Lung (tissue), 12 donors: ENCODE measurements around the gene TAX1BP3. TPM values are rescaled to one million over a fixed set of nuclear protein-coding genes. Genes with fewer than 3 reads are reported as not detected.

ENCODE experiments used
- ATAC-seq: fragments of 200-7000 bp; cut with Tn5 transposase; one replicate; pipeline ENCODE4 v1.9.1; 2020; ENCODE audit warnings: moderate number of reproducible peaks; ENCODE audit not compliant: insufficient read depth, low FRiP score
- DNase-seq, 3 donors: peaks; one replicate each; pipeline ENCODE4 v3.0.0-alpha.2; 2013 to 2017
- H3K27ac ChIP-seq, 2 donors: one replicate each; pipeline ENCODE4 v1.5.1; 2013; ENCODE audit warnings: mild to moderate bottlenecking in 2 of 2, moderate library complexity in 2 of 2, control low read depth in 1 of 2, inconsistent platforms in 1 of 2, low read depth in 1 of 2, low read length in 1 of 2
- H3K27me3 ChIP-seq, 3 donors: one replicate each; pipeline ENCODE4 v1.5.1; 2013; ENCODE audit warnings: low read length in 2 of 3; ENCODE audit not compliant: control insufficient read depth in 3 of 3, insufficient read depth in 3 of 3
- H3K36me3 ChIP-seq, 4 donors: one replicate each; pipeline ENCODE4 v1.5.1; 2013; ENCODE audit warnings: low read length in 4 of 4, mild to moderate bottlenecking in 1 of 4, moderate library complexity in 1 of 4; ENCODE audit not compliant: control insufficient read depth in 4 of 4, insufficient read depth in 4 of 4
- H3K4me1 ChIP-seq, 5 donors: one replicate each; pipeline ENCODE4 v1.5.1; 2013; ENCODE audit warnings: low read length in 5 of 5, mild to moderate bottlenecking in 2 of 5, moderate library complexity in 1 of 5; ENCODE audit not compliant: control insufficient read depth in 5 of 5, insufficient read depth in 5 of 5
- H3K4me3 ChIP-seq: one replicate; pipeline ENCODE4 v1.5.1; 2013; ENCODE audit warnings: mild to moderate bottlenecking, control low read depth, moderate library complexity
- H3K9ac ChIP-seq, 2 donors: one replicate each; pipeline ENCODE4 v1.5.1; 2013; ENCODE audit warnings: low read length in 2 of 2, control low read depth in 1 of 2; ENCODE audit not compliant: insufficient read depth in 1 of 2
- H3K9me3 ChIP-seq, 4 donors: one replicate each; pipeline ENCODE4 v1.5.1; 2013; ENCODE audit warnings: low read length in 3 of 4, mild to moderate bottlenecking in 1 of 4, moderate library complexity in 1 of 4; ENCODE audit not compliant: control insufficient read depth in 4 of 4, insufficient read depth in 3 of 4
- WGBS, 2 donors: extraction: QIAGEN DNeasy Blood & Tissue Kit; methylation state at CpG; one replicate each; pipeline ENCODE4 v1.1.7; 2013; 5-methylcytosine and 5-hydroxymethylcytosine counted together
- polyA plus RNA-seq, 2 donors: library from polyadenylated mRNA; stranded (reverse); fragments of 200-250 nt; gene quantifications; one replicate each; pipeline ENCODE4 v1.2.1, GENCODE V29; 2013
- total RNA-seq, 2 donors: library from RNA; depleted of rRNA in 1 of 2; stranded (reverse); fragments of >200 nt in 1 of 2; gene quantifications; one replicate each; pipeline ENCODE4 v1.2.1, GENCODE V29; 2014 to 2021
- TF ChIP-seq, protein P1 (sequence below): IDR thresholded peaks from 2 replicates; pipeline ENCODE4 v1.5.1; 2012; ENCODE audit warnings: mild to moderate bottlenecking; ENCODE audit errors: control extremely low read depth, extremely low read depth
- donor health status: control.
- donor health status: control.
- donor health status: Bipolar disorder and iron deficiency.
- donor health status: healthy.
- donor health status: DM: yes; HTN: yes; CAD: no.

The TAX1BP3 gene
- total and polyA plus RNA-seq, 4 donors, result 69.7 to 146 (median 97.0) TPM

DNA sequence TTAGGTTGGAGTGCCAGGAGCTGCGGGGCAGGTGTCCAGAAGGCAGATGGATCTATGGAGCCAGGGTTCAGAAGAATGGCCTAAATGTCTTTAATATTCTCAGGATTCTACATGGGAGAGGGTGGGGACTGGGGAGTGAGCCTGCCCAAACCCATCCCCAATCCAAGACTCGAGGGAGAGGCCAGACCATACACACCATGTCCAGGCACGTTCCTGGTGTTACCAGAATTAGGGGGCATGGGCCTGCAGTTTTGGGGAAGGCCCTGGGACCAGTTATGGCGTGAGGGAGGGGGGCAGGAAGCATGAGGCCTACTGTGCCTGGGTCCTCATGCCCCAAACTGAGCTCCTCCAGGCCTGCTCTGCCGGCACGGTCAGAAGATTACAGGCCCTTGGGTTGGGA lies 1.9 kb downstream of the TAX1BP3 start:
- WGBS, 2 donors, result 81 to 90% methylated on average over 6 of the region's 6 CpGs
- H3K4me1 ChIP-seq, result peaks cover 4 to 26% (median 9%) of the 10 kb centered on the region in 5 donors
- peaks cover 5 to 25% (median 19%) of the 10 kb centered on the region in 4 donors for H3K36me3 ChIP-seq
- no peaks in the 10 kb centered on the region for H3K27me3 ChIP-seq
- H3K4me3 ChIP-seq, result no peak overlapping the region
- H3K9me3 ChIP-seq, result no peaks in the 10 kb centered on the region
- ATAC-seq, result no peak
- TF ChIP-seq, protein P1, sequence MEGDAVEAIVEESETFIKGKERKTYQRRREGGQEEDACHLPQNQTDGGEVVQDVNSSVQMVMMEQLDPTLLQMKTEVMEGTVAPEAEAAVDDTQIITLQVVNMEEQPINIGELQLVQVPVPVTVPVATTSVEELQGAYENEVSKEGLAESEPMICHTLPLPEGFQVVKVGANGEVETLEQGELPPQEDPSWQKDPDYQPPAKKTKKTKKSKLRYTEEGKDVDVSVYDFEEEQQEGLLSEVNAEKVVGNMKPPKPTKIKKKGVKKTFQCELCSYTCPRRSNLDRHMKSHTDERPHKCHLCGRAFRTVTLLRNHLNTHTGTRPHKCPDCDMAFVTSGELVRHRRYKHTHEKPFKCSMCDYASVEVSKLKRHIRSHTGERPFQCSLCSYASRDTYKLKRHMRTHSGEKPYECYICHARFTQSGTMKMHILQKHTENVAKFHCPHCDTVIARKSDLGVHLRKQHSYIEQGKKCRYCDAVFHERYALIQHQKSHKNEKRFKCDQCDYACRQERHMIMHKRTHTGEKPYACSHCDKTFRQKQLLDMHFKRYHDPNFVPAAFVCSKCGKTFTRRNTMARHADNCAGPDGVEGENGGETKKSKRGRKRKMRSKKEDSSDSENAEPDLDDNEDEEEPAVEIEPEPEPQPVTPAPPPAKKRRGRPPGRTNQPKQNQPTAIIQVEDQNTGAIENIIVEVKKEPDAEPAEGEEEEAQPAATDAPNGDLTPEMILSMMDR, result no peak
- peak overlapping the region; percentile 41 to 100 for H3K27ac ChIP-seq
- H3K9ac ChIP-seq, result peak overlapping the region in 1 of 2 donors; percentile 19
- DNase-seq, result no peak

DNA sequence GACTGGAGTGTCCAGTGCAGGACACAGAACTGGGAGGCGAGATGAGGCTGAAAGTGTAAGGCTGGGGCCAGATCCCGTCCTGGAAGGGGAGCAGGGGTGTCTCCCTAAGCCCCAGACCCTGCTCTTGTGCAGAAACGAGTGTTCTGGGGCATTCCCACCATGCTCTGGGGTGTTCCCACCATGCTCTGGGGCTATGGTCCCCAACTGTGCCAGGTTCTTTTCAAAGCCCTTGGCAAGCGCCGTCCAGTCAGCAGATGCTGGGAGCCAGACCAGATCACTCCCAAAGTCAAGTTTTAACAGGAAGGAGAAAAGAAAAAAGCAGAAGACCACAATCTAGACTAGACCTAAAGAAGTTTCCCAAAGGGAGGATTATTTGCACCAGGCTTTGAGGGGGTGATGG lies 2.5 kb downstream of the TAX1BP3 start:
- H3K27me3 ChIP-seq, result no peaks in the 10 kb centered on the region
- H3K4me3 ChIP-seq, result no peak overlapping the region
- peaks cover 4 to 26% (median 9%) of the 10 kb centered on the region in 5 donors for H3K4me1 ChIP-seq
- 86 to 96% methylated on average over 5 of the region's 5 CpGs for WGBS, 2 donors
- no peak overlapping the region for H3K9ac ChIP-seq
- DNase-seq (no peak), ATAC-seq (no peak)
- peak overlapping the region in 1 of 2 donors; percentile 100 for H3K27ac ChIP-seq
- peaks cover 5 to 28% (median 18%) of the 10 kb centered on the region in 4 donors for H3K36me3 ChIP-seq
- H3K9me3 ChIP-seq, result no peaks in the 10 kb centered on the region
- TF ChIP-seq, protein P1, result no peak

DNA sequence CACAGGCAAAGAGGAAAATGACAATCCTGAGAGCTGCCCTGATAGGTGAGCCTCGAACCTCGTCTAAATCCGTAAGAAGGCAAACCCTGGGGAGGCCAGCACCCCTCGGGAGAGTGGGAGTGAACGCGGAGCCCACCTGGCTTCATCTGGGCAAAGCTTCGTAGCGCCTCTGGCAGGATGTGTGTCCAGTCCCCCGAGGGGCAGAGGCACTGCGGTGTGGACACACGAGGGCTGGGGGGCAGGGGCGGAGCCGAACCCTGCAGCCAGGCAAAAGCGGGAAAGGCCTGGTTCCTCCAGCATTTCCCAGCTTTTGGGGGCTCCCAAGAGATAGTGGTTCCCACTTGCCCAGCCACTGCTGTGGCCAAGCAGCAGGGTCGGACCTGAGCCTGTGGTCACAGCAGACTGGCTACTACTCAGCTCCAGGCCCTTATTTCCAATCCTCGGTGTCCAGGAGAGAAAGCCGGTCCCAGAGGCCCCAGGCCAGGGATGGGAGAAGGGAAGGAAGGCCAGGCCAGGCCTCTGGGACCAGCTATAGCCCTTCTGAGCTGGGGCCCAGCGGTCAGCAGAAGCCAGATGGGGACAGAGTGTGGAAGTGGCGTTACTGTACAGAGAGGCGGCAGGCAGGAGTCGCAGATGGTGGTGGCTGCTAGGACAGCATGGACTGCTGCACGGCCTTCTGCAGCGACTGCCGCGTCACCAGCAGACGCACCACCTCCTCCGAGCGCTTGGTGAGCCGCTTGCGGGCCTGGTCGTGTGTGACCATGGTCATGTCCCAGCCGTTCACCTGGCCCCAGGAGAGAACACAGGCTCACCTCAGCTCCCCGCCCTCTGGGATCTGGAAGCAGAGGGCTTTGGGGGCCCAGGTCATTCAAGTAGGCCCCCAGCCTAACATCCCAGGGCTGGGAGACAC lies 5.0 kb downstream of the TAX1BP3 start:
- Histone ChIP-seq H3K9me3 (no peaks in the 10 kb centered on the region), H3K9ac (no peak overlapping the region), H3K27ac (no peak overlapping the region), H3K4me3 (no peak overlapping the region), H3K27me3 (no peaks in the 10 kb centered on the region), H3K36me3 (peaks cover 5 to 38% (median 15%) of the 10 kb centered on the region in 4 donors), H3K4me1 (peaks cover 0 to 30% (median 6%) of the 10 kb centered on the region in 5 donors)
- whole genome bisulfite sequencing, 2 donors, result 93% methylated on average over 33 of the region's 33 CpGs
- ATAC-seq, result no peak
- no peak for DNase-seq
- TF ChIP-seq, protein P1, result no peak
